CD4-positive, alpha-beta memory T cell (primary cell): Measurements from ENCODE around the gene RHBDD3. TPM values are rescaled to one million over a fixed set of nuclear protein-coding genes. Genes with fewer than 3 reads are reported as not detected.
"Not testable (repeated sequence)": the region's sequence is repeated elsewhere in the genome, so short reads cannot be mapped to it uniquely, and the experiment has no call there.

Experiments
- CTCF ChIA-PET: fragments of 350-600 bp; sonication (Branson Sonifier 250); formaldehyde crosslinking; loops from one replicate; lab custom pipeline; 2021; ENCODE audit warnings: inconsistent platforms; ENCODE audit not compliant: partially characterized antibody; lab: Charles Lee
- POLR2A ChIA-PET: fragments of 350-600 bp; sonication (Branson Sonifier 250); formaldehyde crosslinking; loops from one replicate; lab custom pipeline; 2021; ENCODE audit not compliant: partially characterized antibody; lab: Charles Lee
- DNase-seq, 5 donors: peaks; one replicate each; pipeline versions ENCODE4 v3.0.0 to v3.0.0-alpha.2; 2020 to 2022; ENCODE audit warnings: mixed read lengths in 1 of 5
- H3K27ac ChIP-seq: one replicate; pipeline ENCODE4 v1.7.0; 2013; ENCODE audit warnings: low read depth, low read length
- H3K27me3 ChIP-seq: 2 replicates; pipeline ENCODE4 v1.7.0; 2013; ENCODE audit warnings: mild to moderate bottlenecking, low read length, moderate library complexity; ENCODE audit not compliant: insufficient read depth
- H3K36me3 ChIP-seq: 2 replicates; pipeline ENCODE4 v1.7.0; 2013; ENCODE audit warnings: mild to moderate bottlenecking, low read length, moderate library complexity; ENCODE audit not compliant: insufficient read depth
- H3K4me1 ChIP-seq: 2 replicates; pipeline ENCODE4 v1.7.0; 2013; ENCODE audit warnings: mild to moderate bottlenecking, low read length, moderate library complexity; ENCODE audit not compliant: insufficient read depth
- H3K4me3 ChIP-seq, 2 donors: one replicate each; pipeline ENCODE4 v1.7.0; 2013; ENCODE audit warnings: low read length in 2 of 2, mild to moderate bottlenecking in 1 of 2
- H3K9me3 ChIP-seq, 2 donors: one replicate each; pipeline ENCODE4 v1.7.0; 2013; ENCODE audit warnings: low read length in 2 of 2, control low read depth in 1 of 2; ENCODE audit not compliant: control insufficient read depth in 1 of 2
- H3K27ac Mint-ChIP-seq, 7 donors: one replicate each; pipeline ENCODE4 v1.8.0; 2020 to 2021; ENCODE audit warnings: mixed read lengths in 7 of 7, mild to moderate bottlenecking in 6 of 7, inconsistent platforms in 3 of 7, moderate library complexity in 3 of 7
- H3K27me3 Mint-ChIP-seq, 2 donors: one replicate each; pipeline ENCODE4 v1.8.0; 2020 to 2021; ENCODE audit warnings: mixed read lengths in 2 of 2
- H3K36me3 Mint-ChIP-seq, 2 donors: one replicate each; pipeline ENCODE4 v1.8.0; 2020 to 2021; ENCODE audit warnings: mixed read lengths in 2 of 2, inconsistent platforms in 1 of 2, mild to moderate bottlenecking in 1 of 2
- H3K4me1 Mint-ChIP-seq, 4 donors: one replicate each; pipeline ENCODE4 v1.8.0; 2020 to 2021; ENCODE audit warnings: mixed read lengths in 4 of 4, mild to moderate bottlenecking in 1 of 4
- H3K4me3 Mint-ChIP-seq, 8 donors: one replicate each; pipeline ENCODE4 v1.8.0; 2020 to 2021; ENCODE audit warnings: mixed read lengths in 8 of 8, mild to moderate bottlenecking in 7 of 8, moderate library complexity in 6 of 8, inconsistent platforms in 3 of 8
- H3K9me3 Mint-ChIP-seq, 8 donors: one replicate each; pipeline ENCODE4 v1.8.0; 2020 to 2021; ENCODE audit warnings: mixed read lengths in 8 of 8, mild to moderate bottlenecking in 5 of 8, inconsistent platforms in 3 of 8, moderate library complexity in 1 of 8
- intact Hi-C: fragments of 100-400 bp; cut with micrococcal nuclease; formaldehyde crosslinking; loops from one replicate; pipeline ENCODE4 v1.15.1; 2023
- polyA plus RNA-seq, 2 donors: library from polyadenylated mRNA; unstranded; fragments of 300-500 nt; fragmentation: Illumina TruSeq; gene quantifications; one replicate each; pipeline ENCODE4 v1.2.3, GENCODE V29; 2021
- total RNA-seq, 2 experiments: library from RNA; stranded (reverse); gene quantifications; one replicate each; pipeline ENCODE4 v1.2.3, GENCODE V29; 2021

RHBDD3 gene
- total and polyA plus RNA-seq, 4 experiments from 2014 or later, result 7.8 to 16.1 (median 11.1) TPM

GRCh38 chr22:29245626-29246385, 22.0 kb downstream of the RHBDD3 start:
- Mint-ChIP-seq H3K36me3 (peaks cover 0 to 7% of the 10 kb centered on the region in 2 donors), H3K9me3 (peaks cover 0 to 23% (median 19%) of the 10 kb centered on the region in 8 donors), H3K27ac (no peak overlapping the region), H3K4me3 (no peak overlapping the region), H3K4me1 (peaks cover 0 to 2% (median under 1%) of the 10 kb centered on the region in 4 donors), H3K27me3 (peaks cover 9 to 17% of the 10 kb centered on the region in 2 donors)
- DNase-seq, result peak; percentile 46 to 62 (median 58)
- Histone ChIP-seq H3K4me1 (no peaks in the 10 kb centered on the region), H3K9me3 (no peaks in the 10 kb centered on the region), H3K27ac (no peak overlapping the region), H3K27me3 (no peaks in the 10 kb centered on the region), H3K36me3 (no peaks in the 10 kb centered on the region), H3K4me3 (no peak overlapping the region)
- intact Hi-C loops, result loop anchor here (1.0 to 10.0 kb wide), 2 partner anchors 391 to 1221 kb away; no protein-coding TSS in a partner anchor
- ChIA-PET CTCF (interaction anchor here (0.6 to 3.9 kb wide), 24 partner anchors 9 to 645 kb away, joined by 3 to 28 read pairs (median 4); partner anchors contain the start of gene EMID1), POLR2A (interaction anchor here (1.2 to 1.9 kb wide), 2 partner anchors 22 to 43 kb away, joined by 5 to 7 read pairs; partner anchors contain the start of genes EWSR1 and RHBDD3)

DNA sequence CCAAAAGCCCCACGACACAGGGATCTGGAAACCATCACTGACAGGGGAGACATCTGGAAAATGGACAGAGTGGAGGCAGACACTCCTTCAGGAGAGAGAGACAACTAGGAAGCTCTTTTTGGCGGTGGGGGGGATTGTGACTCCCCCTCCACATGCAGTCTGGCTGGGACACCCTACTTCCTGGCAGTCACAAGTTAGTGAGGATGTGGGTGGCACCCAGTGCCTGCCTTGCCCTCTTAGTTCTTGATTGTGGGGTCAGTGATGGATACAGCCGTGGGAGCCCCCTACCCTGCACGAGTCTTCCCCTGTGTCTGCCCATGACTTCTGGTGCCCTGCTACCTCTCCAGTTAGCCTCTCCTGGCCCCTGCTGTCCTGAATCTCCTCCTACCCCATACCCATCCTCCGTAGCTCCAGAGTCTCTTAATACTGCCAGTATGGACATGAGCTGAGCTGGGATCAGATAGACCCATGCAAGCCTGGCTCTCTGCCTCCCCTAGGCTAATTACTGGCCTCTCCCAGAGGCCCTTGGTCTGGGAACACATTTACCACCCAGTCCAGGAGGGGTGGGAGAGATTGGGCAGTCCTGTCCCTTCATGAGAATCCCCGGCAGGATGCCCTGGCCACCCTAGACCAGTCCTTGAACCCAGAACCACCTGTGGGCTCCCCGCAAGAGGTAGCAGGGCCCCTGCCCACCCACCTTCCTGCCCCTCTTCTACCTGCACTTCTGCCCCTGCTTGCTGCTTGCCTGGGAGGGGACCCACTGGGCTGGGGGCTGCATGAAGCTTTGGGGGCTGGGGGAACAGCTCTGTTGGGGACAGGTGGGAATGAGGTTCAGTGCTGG, 22.8 kb downstream of the RHBDD3 start:
- Mint-ChIP-seq H3K4me3 (no peak overlapping the region), H3K27ac (no peak overlapping the region), H3K36me3 (peaks cover 0 to 7% of the 10 kb centered on the region in 2 donors), H3K9me3 (peaks cover 0 to 30% (median 22%) of the 10 kb centered on the region in 8 donors), H3K4me1 (peaks cover 0 to 2% (median under 1%) of the 10 kb centered on the region in 4 donors), H3K27me3 (peaks cover 9 to 17% of the 10 kb centered on the region in 2 donors)
- H3K27ac ChIP-seq, result no peak overlapping the region
- H3K36me3 ChIP-seq, result no peaks in the 10 kb centered on the region
- no peaks in the 10 kb centered on the region for H3K4me1 ChIP-seq
- POLR2A ChIA-PET, result interaction anchor here (1.2 to 1.9 kb wide), 2 partner anchors 23 to 42 kb away, joined by 5 to 7 read pairs; partner anchors contain the start of genes EWSR1 and RHBDD3
- H3K4me3 ChIP-seq, result no peak overlapping the region
- intact Hi-C loops, result loop anchor here (1.0 to 10.0 kb wide), 2 partner anchors 390 to 1220 kb away; no protein-coding TSS in a partner anchor
- no peak for DNase-seq
- H3K27me3 ChIP-seq, result no peaks in the 10 kb centered on the region
- no peaks in the 10 kb centered on the region for H3K9me3 ChIP-seq
- CTCF ChIA-PET, result interaction anchor here (0.8 to 3.9 kb wide), 19 partner anchors 9 to 645 kb away, joined by 3 to 28 read pairs (median 5); partner anchors contain the start of gene EMID1

- H3K27ac ChIP-seq, result no peak overlapping the region
- no peaks in the 10 kb centered on the region for H3K36me3 ChIP-seq
- no peak overlapping the region for H3K4me3 Mint-ChIP-seq
- H3K9me3 Mint-ChIP-seq, result peaks cover 0 to 36% (median 27%) of the 10 kb centered on the region in 8 donors
- H3K9me3 ChIP-seq, result no peaks in the 10 kb centered on the region
- H3K27me3 ChIP-seq, result no peaks in the 10 kb centered on the region
- H3K4me1 Mint-ChIP-seq, result peaks cover 0 to 2% (median under 1%) of the 10 kb centered on the region in 4 donors
- ChIA-PET POLR2A (no interaction called here), CTCF (interaction anchor here (0.7 to 3.9 kb wide), 4 partner anchors 42 to 204 kb away, joined by 3 to 28 read pairs (median 16); no protein-coding TSS in a partner anchor)
- DNase-seq, result no peak
- H3K4me1 ChIP-seq, result no peaks in the 10 kb centered on the region
- H3K36me3 Mint-ChIP-seq, result peaks cover 2 to 7% of the 10 kb centered on the region in 2 donors
- intact Hi-C loops, result loop anchor here (10.0 kb wide), 1 partner anchor 1219 kb away; no protein-coding TSS in a partner anchor
- H3K4me3 ChIP-seq, result no peak overlapping the region
- H3K27ac Mint-ChIP-seq, result no peak overlapping the region
- peaks cover 9 to 17% of the 10 kb centered on the region in 2 donors for H3K27me3 Mint-ChIP-seq
These were observed 23.8 kb downstream of the RHBDD3 start for GRCh38 chr22:29243874-29244446.

- H3K9me3 Mint-ChIP-seq, result peaks cover 0 to 41% (median 27%) of the 10 kb centered on the region in 8 donors
- POLR2A ChIA-PET, H3K36me3 Mint-ChIP-seq, H3K36me3 ChIP-seq, H3K27ac ChIP-seq, DNase-seq, H3K27ac Mint-ChIP-seq, H3K4me1 Mint-ChIP-seq, H3K4me3 ChIP-seq, H3K27me3 ChIP-seq, H3K4me1 ChIP-seq, H3K4me3 Mint-ChIP-seq, H3K9me3 ChIP-seq: not testable (repeated sequence)
- CTCF ChIA-PET, result interaction anchor here (1.3 kb wide), 1 partner anchor 7 kb away, joined by 3 read pairs; no protein-coding TSS in a partner anchor
- intact Hi-C loops, result loop anchor here (10.0 kb wide), 1 partner anchor 1216 kb away; no protein-coding TSS in a partner anchor
- H3K27me3 Mint-ChIP-seq, result peaks cover 10 to 17% of the 10 kb centered on the region in 2 donors
These were observed 27.3 kb downstream of the RHBDD3 start for GRCh38 chr22:29240481-29240880.

DNA sequence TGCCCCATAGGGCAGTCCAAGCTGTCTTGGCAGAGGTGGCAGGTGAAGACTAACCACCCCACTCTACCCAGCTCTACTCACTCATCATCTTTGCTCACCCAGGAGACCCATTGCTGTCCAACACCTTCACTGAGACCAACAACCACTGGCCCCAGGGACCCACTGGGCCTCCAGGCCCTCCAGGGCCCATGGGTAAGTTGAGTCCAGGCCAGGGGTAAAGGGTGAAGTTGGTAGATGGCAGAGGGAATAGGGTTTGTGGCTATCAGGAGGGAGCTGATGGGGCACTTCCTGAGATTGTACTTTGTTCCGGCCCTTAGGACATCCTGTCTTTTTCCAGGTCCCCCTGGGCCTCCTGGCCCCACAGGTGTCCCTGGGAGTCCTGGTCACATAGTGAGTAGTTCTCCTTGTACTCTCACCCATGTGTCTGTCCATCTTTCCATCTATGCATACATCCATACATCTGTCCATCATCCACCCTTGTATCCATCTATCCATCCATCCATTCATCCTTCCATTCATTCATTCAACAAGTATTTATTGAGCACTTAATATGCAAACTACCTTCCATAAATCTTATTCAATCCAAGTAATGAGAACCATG, 34.4 kb downstream of the RHBDD3 start:
- no peak for DNase-seq
- no peaks in the 10 kb centered on the region for H3K27me3 ChIP-seq
- no peaks in the 10 kb centered on the region for H3K4me1 ChIP-seq
- Mint-ChIP-seq H3K4me3 (no peak overlapping the region), H3K27me3 (peaks cover 0 to 3% of the 10 kb centered on the region in 2 donors), H3K9me3 (peaks cover 0 to 5% (median 0%) of the 10 kb centered on the region in 8 donors), H3K36me3 (no peaks in the 10 kb centered on the region), H3K4me1 (no peaks in the 10 kb centered on the region), H3K27ac (no peak overlapping the region)
- ChIA-PET POLR2A (no interaction called here), CTCF (interaction anchor here (4.6 kb wide), 1 partner anchor 12 kb away, joined by 17 read pairs; no protein-coding TSS in a partner anchor)
- no peaks in the 10 kb centered on the region for H3K9me3 ChIP-seq
- intact Hi-C loops, result no loop called here
- H3K27ac ChIP-seq, result no peak overlapping the region
- no peak overlapping the region for H3K4me3 ChIP-seq
- H3K36me3 ChIP-seq, result no peaks in the 10 kb centered on the region
